Neutrophil (primary cell): ENCODE data around the gene SLC2A9.
"Not testable (repeated sequence)": the region's sequence is repeated elsewhere in the genome, so short reads cannot be mapped to it uniquely, and the experiment has no call there.

Experiments used
- H3K27ac ChIP-seq: fragments of 200-600 bp; sonication (generic); 2 replicates; pipeline ENCODE4 v1.5.1; 2016; ENCODE audit warnings: mild to moderate bottlenecking, moderate library complexity
- H3K27me3 ChIP-seq: fragments of 200-600 bp; sonication (generic); 2 replicates; pipeline ENCODE4 v1.6.0; 2016; ENCODE audit warnings: mild to moderate bottlenecking
- H3K36me3 ChIP-seq: fragments of 200-600 bp; sonication (generic); 2 replicates; pipeline ENCODE4 v1.5.1; 2017
- H3K4me1 ChIP-seq, 2 experiments: fragments of 200-600 bp in 1 of 2; sonication (generic) in 1 of 2; 1 replicate in 1 of 2; 2 replicates in 1 of 2; pipeline versions ENCODE4 v1.5.1 to v1.6.1; 2013 to 2016; ENCODE audit warnings: low read depth in 1 of 2, low read length in 1 of 2, mild to moderate bottlenecking in 1 of 2, moderate library complexity in 1 of 2; ENCODE audit not compliant: control insufficient read depth in 1 of 2, insufficient read depth in 1 of 2
- H3K4me3 ChIP-seq, 2 experiments: fragments of 200-600 bp in 1 of 2; sonication (generic) in 1 of 2; 1 replicate in 1 of 2; 2 replicates in 1 of 2; pipeline ENCODE4 v1.5.1; 2013 to 2016; ENCODE audit warnings: low read depth in 1 of 2, low read length in 1 of 2, mild to moderate bottlenecking in 1 of 2, moderate library complexity in 1 of 2
- H3K9me3 ChIP-seq: fragments of 200-600 bp; sonication (generic); 2 replicates; pipeline ENCODE4 v1.5.1; 2016
- CTCF ChIP-seq: fragments of 200-600 bp; sonication (generic); IDR thresholded peaks from 2 replicates; pipeline ENCODE4 v1.5.1; 2016; ENCODE audit warnings: antibody characterized with exemption

Gene SLC2A9

DNA sequence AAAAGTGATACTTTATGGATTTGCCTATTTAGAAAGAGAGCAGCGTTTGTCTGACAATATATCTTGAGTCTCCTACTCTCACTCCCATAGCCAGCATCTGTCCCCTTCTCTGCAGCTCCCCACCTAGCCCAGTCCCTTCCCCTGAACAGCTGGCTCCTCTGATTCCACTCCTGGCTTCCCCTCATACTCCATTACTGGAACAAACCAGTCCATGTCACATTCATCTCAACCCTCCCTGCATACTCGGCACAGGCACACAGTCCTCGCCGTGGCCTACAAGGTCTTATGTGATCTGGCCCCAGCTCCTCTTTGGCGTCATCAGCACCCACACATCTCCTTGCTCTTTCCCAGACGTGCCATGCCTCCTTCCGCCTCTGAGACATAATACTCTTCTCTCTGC, 36.7 kb downstream of the SLC2A9 start:
- Histone ChIP-seq H3K27me3 (no peaks in the 10 kb centered on the region), H3K4me1 (no peaks in the 10 kb centered on the region), H3K9me3 (no peaks in the 10 kb centered on the region), H3K27ac (no peak overlapping the region), H3K4me3 (no peak overlapping the region), H3K36me3 (no peaks in the 10 kb centered on the region)
- TF ChIP-seq CTCF, result no peak

- TF ChIP-seq CTCF, result no peak
- no peaks in the 10 kb centered on the region for H3K4me1 ChIP-seq
- H3K9me3 ChIP-seq, result no peaks in the 10 kb centered on the region
- H3K4me3 ChIP-seq, result no peak overlapping the region
- no peaks in the 10 kb centered on the region for H3K27me3 ChIP-seq
- H3K36me3 ChIP-seq, result no peaks in the 10 kb centered on the region
- no peak overlapping the region for H3K27ac ChIP-seq
Measured at GRCh38 chr4:9983211-9983610, 38.1 kb downstream of the SLC2A9 start.

- not testable (repeated sequence) for H3K27me3 ChIP-seq, H3K9me3 ChIP-seq, H3K4me1 ChIP-seq, H3K4me3 ChIP-seq, H3K27ac ChIP-seq, H3K36me3 ChIP-seq
Measured at GRCh38 chr4:9981899-9982298, 39.4 kb downstream of the SLC2A9 start.

- no peaks in the 10 kb centered on the region for H3K9me3 ChIP-seq
- H3K27ac ChIP-seq, result no peak overlapping the region
- no peak for TF ChIP-seq CTCF
- H3K36me3 ChIP-seq, result no peaks in the 10 kb centered on the region
- H3K4me1 ChIP-seq, result no peaks in the 10 kb centered on the region
- H3K27me3 ChIP-seq, result no peaks in the 10 kb centered on the region
- no peak overlapping the region for H3K4me3 ChIP-seq
Measured at GRCh38 chr4:9980898-9981297, 40.4 kb downstream of the SLC2A9 start.

DNA sequence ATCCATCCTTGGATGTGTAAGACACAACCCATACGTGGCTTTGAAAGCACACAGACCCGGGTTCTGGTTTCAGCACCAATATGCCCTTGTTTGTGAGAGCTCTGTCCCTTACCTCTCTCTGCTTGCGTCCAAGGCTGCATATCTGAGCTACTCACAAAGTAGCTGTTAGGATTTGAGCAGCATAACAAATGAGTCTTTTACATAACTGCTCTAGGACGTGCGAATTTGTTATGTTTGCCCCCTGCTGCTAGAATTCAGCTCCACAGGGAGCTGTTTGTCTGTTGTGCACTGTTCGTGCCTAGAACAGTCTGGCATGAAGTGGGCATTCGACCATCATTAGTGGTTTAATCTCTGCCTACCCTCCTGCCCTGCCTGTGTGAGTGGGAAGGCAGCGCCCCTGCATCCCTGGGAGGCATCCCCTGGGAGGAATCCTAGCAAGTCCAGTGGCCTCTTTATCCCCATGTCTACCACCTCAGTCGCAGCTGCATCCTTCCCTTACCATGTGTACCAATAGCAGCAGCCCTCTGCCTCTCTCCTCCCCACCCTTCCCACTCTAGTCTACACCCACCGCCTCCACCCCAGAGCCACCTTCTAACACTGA, 42.1 kb downstream of the SLC2A9 start:
- no peaks in the 10 kb centered on the region for H3K27me3 ChIP-seq
- H3K36me3 ChIP-seq, result no peaks in the 10 kb centered on the region
- H3K4me1 ChIP-seq, result no peaks in the 10 kb centered on the region
- H3K9me3 ChIP-seq, result no peaks in the 10 kb centered on the region
- H3K27ac ChIP-seq, result no peak overlapping the region
- no peak overlapping the region for H3K4me3 ChIP-seq
- no peak for TF ChIP-seq CTCF

GRCh38 chr4:9977518-9978031, 43.7 kb downstream of the SLC2A9 start:
- Histone ChIP-seq H3K4me1 (no peaks in the 10 kb centered on the region), H3K27ac (no peak overlapping the region), H3K27me3 (no peaks in the 10 kb centered on the region), H3K4me3 (no peak overlapping the region), H3K36me3 (no peaks in the 10 kb centered on the region), H3K9me3 (no peaks in the 10 kb centered on the region)
- TF ChIP-seq CTCF, result no peak
